A549 treated with Mapracorat at 1 μM for 4 hours (cell line): ENCODE measurements around the gene RNF135. TPM values are rescaled to one million over a fixed set of nuclear protein-coding genes. Genes with fewer than 3 reads are reported as not detected.

Source experiments
- total RNA-seq: library from RNA; stranded (reverse); fragments of 200-300 nt; extraction: Qiagen RNA extraction; gene quantifications from 5 replicates; pipeline ENCODE4 v1.2.3, GENCODE V29; 2022

Gene RNF135
- total RNA-seq, result 22.5 to 25.6 TPM (median 23.4 TPM) in 5 replicates

DNA sequence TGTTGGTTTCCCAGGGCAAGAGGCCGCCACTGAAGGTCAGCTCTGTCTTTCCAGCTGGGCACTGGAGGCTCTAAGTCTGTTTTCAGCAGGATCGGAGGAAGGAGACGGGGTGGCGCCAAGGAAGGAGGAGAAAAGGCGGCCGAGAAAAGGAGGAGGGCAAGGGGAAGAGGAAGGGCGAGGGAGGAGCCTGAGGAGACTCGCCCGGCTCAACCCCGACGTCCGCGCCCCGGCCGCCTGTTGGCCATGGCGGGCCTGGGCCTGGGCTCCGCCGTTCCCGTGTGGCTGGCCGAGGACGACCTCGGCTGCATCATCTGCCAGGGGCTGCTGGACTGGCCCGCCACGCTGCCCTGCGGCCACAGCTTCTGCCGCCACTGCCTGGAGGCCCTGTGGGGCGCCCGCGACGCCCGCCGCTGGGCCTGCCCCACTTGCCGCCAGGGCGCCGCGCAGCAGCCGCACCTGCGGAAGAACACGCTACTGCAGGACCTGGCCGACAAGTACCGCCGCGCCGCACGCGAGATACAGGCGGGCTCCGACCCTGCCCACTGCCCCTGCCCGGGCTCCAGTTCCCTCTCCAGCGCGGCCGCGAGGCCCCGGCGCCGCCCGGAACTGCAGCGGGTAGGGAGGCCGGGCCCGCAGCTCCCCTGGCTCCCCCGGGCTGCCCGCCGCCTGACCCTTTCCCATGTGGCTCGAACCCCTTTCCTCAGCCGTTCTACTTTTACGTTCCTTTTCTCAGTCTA is at the start of gene RNF135:
Gene RNF135 (plus strand): TSS at position 209 of the 737 bp plus-strand sequence. CDS start 35 bp downstream, at position 244.

GRCh38 chr17:30921544-30922196 is 49.2 kb upstream of the RNF135 start, which contains the start of gene ADAP2:
Gene ADAP2, plus strand, starts transcription at chr17:30921945. Its CDS starts 70 bp downstream, at chr17:30922015.

Other genes starting within 250 kb of the RNF135 start
- gene CRLF3, start 146.3 kb upstream of the RNF135 start, total RNA-seq, result 13.2 to 16.0 TPM (median 15.2 TPM) in 5 replicates
- gene ATAD5, start 139.1 kb upstream of the RNF135 start, total RNA-seq, result 3.6 to 5.2 TPM (median 4.3 TPM) in 5 replicates
- gene TEFM, start 64.8 kb upstream of the RNF135 start, total RNA-seq, result 18.3 to 28.2 TPM (median 22.3 TPM) in 5 replicates
- 2.1 to 3.5 TPM (median 3.2 TPM) in 5 replicates for gene ADAP2, start 49.1 kb upstream of the RNF135 start, total RNA-seq
- gene NF1, start 123.9 kb downstream of the RNF135 start, total RNA-seq, result 14.4 to 21.2 TPM (median 18.6 TPM) in 5 replicates